Stimulated activated CD4-positive, alpha-beta T cell treated with anti-CD3 and anti-CD28 coated beads, TNF-alpha, amount 100 ng/mL, for 4 hours (primary cell): ENCODE results near the gene GABBR2.
"Not testable (repeated sequence)": the region's sequence is repeated elsewhere in the genome, so short reads cannot be mapped to it uniquely, and the experiment has no call there.

Experiments used
- DNase-seq, 3 experiments: peaks; one replicate each; pipeline ENCODE4 v3.0.0-alpha.2; 2020; ENCODE audit warnings: low read depth in 3 of 3

GABBR2 gene

GRCh38 chr9:98516205-98516896 lies 192.4 kb downstream of the GABBR2 start:
- DNase-seq, result no peak

DNA sequence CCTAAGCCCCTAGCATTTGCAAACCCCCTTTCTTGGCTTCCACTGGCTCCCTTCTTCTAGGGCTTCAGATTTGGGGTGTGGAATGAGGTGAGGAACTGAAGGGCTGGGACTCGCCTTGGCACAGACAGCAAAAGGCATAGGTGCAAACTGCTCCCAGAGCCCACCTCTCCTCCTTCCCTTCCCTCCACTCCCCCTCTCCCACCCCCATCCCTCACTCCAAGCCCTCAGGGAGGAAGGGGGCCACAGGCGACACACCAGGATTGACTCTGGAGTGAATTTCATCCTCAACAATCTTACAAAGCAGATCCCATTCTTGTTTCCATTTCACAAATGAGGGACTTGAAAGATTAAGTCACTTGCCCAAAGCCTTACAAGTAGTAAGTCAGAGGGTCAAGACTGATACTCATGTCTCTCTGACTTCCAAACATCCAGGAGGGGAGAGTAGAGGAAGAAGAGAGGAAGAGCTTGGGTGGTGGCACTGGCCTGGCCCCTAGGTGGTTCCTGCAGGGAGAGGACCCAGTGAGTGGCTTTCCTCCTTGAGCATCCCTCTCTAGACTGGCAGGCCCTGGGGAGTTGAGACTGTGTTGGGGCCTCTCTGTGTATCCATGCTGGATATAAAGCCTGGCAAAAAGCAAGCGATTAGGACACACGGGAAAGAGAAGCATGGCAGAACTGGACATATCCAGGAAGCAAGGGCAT lies 193.1 kb downstream of the GABBR2 start:
- no peak for DNase-seq

GRCh38 chr9:98514841-98515240 lies 193.9 kb downstream of the GABBR2 start:
- DNase-seq, result no peak

DNA sequence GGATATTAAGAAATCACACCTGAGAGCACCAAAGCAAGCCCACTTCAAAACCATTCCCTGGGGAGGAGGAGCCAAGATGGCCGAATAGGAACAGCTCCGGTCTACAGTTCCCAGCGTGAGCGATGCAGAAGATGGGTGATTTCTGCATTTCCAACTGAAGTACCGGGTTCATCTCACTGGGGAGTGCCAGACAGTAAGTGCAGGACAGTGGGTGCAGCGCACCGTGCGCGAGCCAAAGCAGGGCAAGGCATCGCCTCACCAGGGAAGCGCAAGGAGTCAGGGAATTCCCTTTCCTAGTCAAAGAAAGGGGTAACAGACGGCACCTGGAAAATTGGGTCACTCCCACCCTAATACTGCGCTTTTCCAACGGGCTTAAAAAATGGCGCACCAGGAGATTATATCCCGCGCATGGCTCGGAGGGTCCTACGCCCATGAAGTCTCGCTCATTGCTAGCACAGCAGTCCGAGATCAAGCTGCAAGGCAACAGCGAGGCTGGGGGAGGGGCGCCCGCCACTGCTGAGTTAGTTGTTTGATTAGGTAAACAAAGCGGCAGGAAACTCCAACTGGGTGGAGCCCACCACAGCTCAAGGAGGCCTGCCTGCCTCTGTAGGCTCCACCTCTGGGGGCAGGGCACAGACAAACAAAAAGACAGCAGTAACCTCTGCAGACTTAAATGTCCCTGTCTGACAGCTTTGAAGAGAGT lies 200.4 kb downstream of the GABBR2 start:
- not testable (repeated sequence) for DNase-seq

- DNase-seq, result no peak
These were observed 202.2 kb downstream of the GABBR2 start for GRCh38 chr9:98506422-98507054.

GRCh38 chr9:98504298-98505282 lies 204.1 kb downstream of the GABBR2 start:
- no peak for DNase-seq

GRCh38 chr9:98503867-98504266 lies 204.9 kb downstream of the GABBR2 start:
- DNase-seq, result no peak

DNA sequence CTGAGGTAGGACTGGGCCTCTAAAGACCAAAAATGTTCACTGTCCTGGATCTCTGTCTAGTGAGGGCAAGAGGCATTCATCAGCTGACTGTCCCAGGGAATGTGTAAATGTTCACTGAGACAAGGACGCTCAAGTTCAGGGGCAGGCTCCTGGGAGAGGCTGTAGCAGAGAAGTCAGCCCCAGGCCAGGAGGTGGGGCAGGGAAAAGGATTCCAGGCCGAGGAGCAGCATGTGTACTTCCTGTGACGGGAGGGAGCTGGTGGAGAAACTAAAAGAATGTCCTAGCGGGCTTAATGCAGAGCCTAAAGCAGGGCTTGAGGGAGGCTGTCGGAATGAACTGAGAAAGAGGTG lies 205.8 kb downstream of the GABBR2 start:
- no peak for DNase-seq

- no peak for DNase-seq
These were observed 206.3 kb downstream of the GABBR2 start for GRCh38 chr9:98502311-98502975.

DNA sequence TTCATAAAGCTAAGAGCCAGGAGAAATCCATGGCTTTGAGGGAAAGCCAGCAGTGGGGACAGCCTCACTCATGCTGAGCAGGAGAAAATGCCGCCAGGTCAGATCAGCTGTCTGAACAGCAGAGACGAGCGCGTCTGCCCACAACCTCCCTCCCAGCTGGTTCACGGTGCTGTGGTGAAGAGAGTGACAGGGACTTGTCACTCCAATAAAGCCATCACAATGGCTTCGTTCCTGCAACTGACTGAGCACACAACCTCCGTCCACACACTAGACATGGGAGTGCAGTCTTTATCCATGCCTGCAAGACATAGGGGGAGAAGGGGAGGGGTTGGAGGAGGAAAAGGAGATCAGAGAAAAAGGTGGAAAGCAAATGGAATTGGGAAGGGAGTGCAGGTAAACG lies 206.9 kb downstream of the GABBR2 start:
- no peak for DNase-seq

DNA sequence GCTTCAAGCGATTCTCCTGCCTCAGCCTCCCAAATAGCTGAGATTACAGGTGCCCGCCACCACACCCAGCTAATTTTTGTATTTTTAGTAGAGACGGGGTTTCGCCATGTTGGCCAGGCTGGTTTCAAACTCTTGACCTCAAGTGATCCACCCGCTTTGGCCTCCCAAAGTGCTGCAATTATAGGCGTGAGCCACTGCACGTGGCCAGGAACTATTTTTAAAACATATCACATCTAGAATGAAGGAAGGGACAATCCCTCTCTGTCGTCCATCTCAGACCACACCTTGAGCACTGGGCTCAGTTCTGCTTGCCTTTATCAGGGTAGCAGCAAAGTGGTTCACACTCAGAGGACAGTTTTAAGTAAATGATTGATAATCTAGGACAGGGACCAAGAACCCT lies 207.5 kb downstream of the GABBR2 start:
- DNase-seq, result not testable (repeated sequence)

- DNase-seq, result no peak
These were observed 208.3 kb downstream of the GABBR2 start for GRCh38 chr9:98500337-98500919.

DNA sequence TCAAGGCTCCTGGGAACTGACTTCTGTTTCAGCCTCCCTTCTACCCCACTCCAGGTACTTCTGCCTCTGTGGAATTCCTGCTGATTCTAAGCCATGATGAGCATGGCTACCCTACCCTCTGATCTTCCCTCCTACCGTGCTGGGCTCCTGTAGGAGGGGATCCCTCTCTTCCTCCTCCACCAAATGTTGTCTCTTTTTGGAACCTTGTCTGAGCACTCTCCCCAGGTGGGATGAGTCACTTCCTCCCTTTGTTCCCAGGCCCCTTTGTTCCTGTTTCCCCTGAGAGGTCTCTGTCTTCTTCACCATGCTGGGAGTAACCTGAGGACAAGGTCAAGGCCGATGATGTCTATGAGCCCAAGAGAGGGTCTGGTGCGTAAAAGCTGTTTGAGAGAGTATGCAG lies 213.2 kb downstream of the GABBR2 start:
- no peak for DNase-seq

- DNase-seq, result no peak
These were observed 213.9 kb downstream of the GABBR2 start for GRCh38 chr9:98494852-98495251.

- DNase-seq, result no peak
These were observed 216.9 kb downstream of the GABBR2 start for GRCh38 chr9:98491828-98492227.

DNA sequence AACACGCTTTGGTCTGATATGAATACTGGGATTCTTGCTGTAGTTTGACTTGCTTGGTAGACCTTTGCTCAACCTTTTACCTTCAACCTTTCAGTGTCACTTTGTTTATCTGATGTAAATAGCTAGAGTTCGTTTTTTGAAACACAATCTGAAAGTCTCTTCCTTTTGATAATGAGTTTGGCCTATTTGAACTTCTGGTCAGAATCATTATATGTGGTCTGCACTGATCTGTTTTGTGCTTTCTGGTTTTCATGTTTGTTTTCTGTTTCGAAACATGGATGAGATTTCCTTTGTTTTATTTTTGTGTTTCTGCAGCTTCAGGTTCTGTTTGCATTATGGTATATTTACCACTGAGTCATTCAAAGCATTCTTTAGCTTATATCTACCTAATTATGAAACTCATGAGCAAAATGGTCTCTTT lies 217.5 kb downstream of the GABBR2 start:
- no peak for DNase-seq

- DNase-seq, result no peak
These were observed 220.0 kb downstream of the GABBR2 start for GRCh38 chr9:98488571-98489312.

GRCh38 chr9:98485706-98486105 lies 223.0 kb downstream of the GABBR2 start:
- no peak for DNase-seq

- DNase-seq, result no peak
These were observed 224.6 kb downstream of the GABBR2 start for GRCh38 chr9:98484162-98484561.

DNA sequence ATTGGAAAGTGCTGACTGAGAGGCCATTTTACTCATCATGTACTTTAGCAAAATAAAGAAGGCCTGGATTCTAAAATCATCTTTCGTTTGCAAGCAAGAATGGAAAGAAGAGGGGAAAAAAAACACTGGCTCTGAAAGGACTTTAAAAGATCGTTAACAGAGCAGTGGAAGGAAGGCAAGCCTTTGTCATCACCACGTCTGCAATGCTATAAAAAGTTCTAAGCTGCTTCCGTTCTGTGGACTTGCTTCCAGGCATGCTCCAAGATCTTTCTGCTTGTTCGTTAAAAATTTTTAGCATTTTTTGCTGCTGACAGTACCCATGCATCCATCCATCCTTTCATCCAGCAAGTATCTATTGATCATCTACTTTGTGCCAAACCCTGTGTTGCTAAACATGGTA lies 226.5 kb downstream of the GABBR2 start:
- DNase-seq, result no peak
